H1 (cell line): ENCODE results near the gene GRK7. TPM values are rescaled to one million over a fixed set of nuclear protein-coding genes. Genes with fewer than 3 reads are reported as not detected.

Experiments used
- CTCF ChIA-PET: fragments of 300-600 bp; sonication (Branson Sonifier 250); formaldehyde crosslinking; loops from one replicate; lab custom pipeline; 2021; ENCODE audit not compliant: partially characterized antibody; lab: Charles Lee
- POLR2A ChIA-PET: fragments of 300-600 bp; sonication (Branson Sonifier 250); formaldehyde crosslinking; loops from one replicate; lab custom pipeline; 2021; ENCODE audit warnings: inconsistent platforms; ENCODE audit not compliant: partially characterized antibody; lab: Charles Lee
- DNase-seq, 2 experiments: peaks; one replicate each; pipeline versions ENCODE4 v3.0.0 to v3.0.0-alpha.2; 2010 to 2022; ENCODE audit warnings: low spot score in 2 of 2, low read depth in 1 of 2, mixed read lengths in 1 of 2
- FAIRE-seq: peaks from 2 replicates; lab custom pipeline; 2011; peaks lifted over from hg19 to GRCh38; lab: Jason Lieb, UNC
- H2AFZ ChIP-seq: 2 replicates; pipeline ENCODE4 v1.8.1; 2012; ENCODE audit warnings: low read length, inconsistent platforms
- H2AK5ac ChIP-seq: 2 replicates; pipeline ENCODE4 v1.6.1; 2013; ENCODE audit warnings: low read depth, low read length
- H2BK120ac ChIP-seq: replicated peaks from 2 replicates; pipeline ENCODE3; 2013; ENCODE audit warnings: low read depth, low read length, inconsistent platforms
- H2BK12ac ChIP-seq: 2 replicates; pipeline ENCODE4 v1.6.1; 2013; ENCODE audit warnings: low read depth, low read length
- H2BK15ac ChIP-seq: 2 replicates; pipeline ENCODE4 v1.6.1; 2013; ENCODE audit warnings: low read length
- H2BK20ac ChIP-seq: 2 replicates; pipeline ENCODE4 v1.6.1; 2013; ENCODE audit warnings: low read length
- H2BK5ac ChIP-seq: 2 replicates; pipeline ENCODE4 v1.6.1; 2013; ENCODE audit warnings: low read depth, low read length
- H3K14ac ChIP-seq: 2 replicates; pipeline ENCODE4 v1.6.1; 2013; ENCODE audit warnings: inconsistent platforms; ENCODE audit not compliant: insufficient read length
- H3K18ac ChIP-seq: 2 replicates; pipeline ENCODE4 v1.6.1; 2013; ENCODE audit warnings: low read length; ENCODE audit errors: extremely low read depth
- H3K23ac ChIP-seq: 2 replicates; pipeline ENCODE4 v1.6.1; 2013; ENCODE audit warnings: inconsistent platforms; ENCODE audit not compliant: insufficient read length
- H3K23me2 ChIP-seq: 2 replicates; pipeline ENCODE4 v1.6.1; 2013; ENCODE audit warnings: low read depth, low read length
- H3K27ac ChIP-seq: 2 replicates; pipeline ENCODE4 v1.6.1; 2011; ENCODE audit warnings: low read depth, low read length, inconsistent platforms
- H3K27me3 ChIP-seq, 4 experiments: replicated peaks in 1 of 4; 1 replicate in 1 of 4; 2 replicates in 3 of 4; pipeline versions ENCODE4 v1.6.1 to v1.8.1; 2011 to 2013; ENCODE audit warnings: low read length in 3 of 4, mild to moderate bottlenecking in 3 of 4, inconsistent platforms in 2 of 4, mixed read lengths in 2 of 4, moderate library complexity in 1 of 4; ENCODE audit not compliant: control insufficient read depth in 3 of 4, insufficient read depth in 3 of 4; ENCODE audit errors: extremely low read depth in 1 of 4
- H3K36me3 ChIP-seq, 4 experiments: 2 replicates each; pipeline versions ENCODE4 v1.6.1 to v1.8.1; 2011 to 2013; ENCODE audit warnings: mild to moderate bottlenecking in 4 of 4, low read length in 3 of 4, moderate library complexity in 2 of 4, control low read depth in 1 of 4, inconsistent platforms in 1 of 4; ENCODE audit not compliant: insufficient read depth in 4 of 4, control insufficient read depth in 2 of 4
- H3K4ac ChIP-seq: replicated peaks from 2 replicates; pipeline ENCODE3; 2013; ENCODE audit warnings: low read length, low read depth, mixed read lengths, inconsistent platforms; ENCODE audit not compliant: insufficient read length
- H3K4me1 ChIP-seq, 4 experiments: replicated peaks in 1 of 4; 1 replicate in 1 of 4; 2 replicates in 3 of 4; pipeline versions ENCODE4 v1.6.1 to v1.8.1; 2011 to 2013; ENCODE audit warnings: low read length in 3 of 4, inconsistent platforms in 2 of 4, mixed read lengths in 1 of 4; ENCODE audit not compliant: insufficient read depth in 4 of 4, control insufficient read depth in 3 of 4
- H3K4me2 ChIP-seq, 2 experiments: 2 replicates each; pipeline versions ENCODE4 v1.6.1 to v1.8.1; 2011 to 2013; ENCODE audit warnings: low read depth in 2 of 2, low read length in 2 of 2, control low read depth in 1 of 2, inconsistent platforms in 1 of 2, mild to moderate bottlenecking in 1 of 2; ENCODE audit not compliant: insufficient read depth in 1 of 2
- H3K4me3 ChIP-seq, 4 experiments: fragments of 200-600, 300-600 bp in 1 of 4; sonication (generic), shearing (Covaris generic), sonication (Bioruptor Twin) in 1 of 4; 2 replicates each; pipeline versions ENCODE4 v1.5.1 to v1.8.1; 2011 to 2016; ENCODE audit warnings: low read length in 4 of 4, low read depth in 3 of 4, control low read depth in 2 of 4, inconsistent platforms in 2 of 4, mild to moderate bottlenecking in 2 of 4, mixed read lengths in 1 of 4, moderate library complexity in 1 of 4; ENCODE audit not compliant: insufficient read depth in 2 of 4; ENCODE audit errors: extremely low read depth in 1 of 4
- H3K56ac ChIP-seq: replicated peaks from 2 replicates; pipeline ENCODE3; 2013; ENCODE audit warnings: low read depth, mild to moderate bottlenecking, mixed read lengths, low read length, inconsistent platforms; ENCODE audit not compliant: insufficient read length
- H3K79me1 ChIP-seq: 2 replicates; pipeline ENCODE4 v1.6.1; 2013; ENCODE audit warnings: low read depth, low read length, control low read depth
- H3K79me2 ChIP-seq, 2 experiments: 2 replicates each; pipeline versions ENCODE4 v1.6.1 to v1.8.1; 2012 to 2013; ENCODE audit warnings: low read length in 2 of 2, mild to moderate bottlenecking in 2 of 2, inconsistent platforms in 1 of 2; ENCODE audit not compliant: insufficient read depth in 2 of 2, control insufficient read depth in 1 of 2
- H3K9ac ChIP-seq, 4 experiments: replicated peaks in 1 of 4; 1 replicate in 1 of 4; 2 replicates in 3 of 4; pipeline versions ENCODE4 v1.6.1 to v1.8.1; 2011 to 2013; ENCODE audit warnings: low read depth in 3 of 4, low read length in 3 of 4, control low read depth in 2 of 4, mild to moderate bottlenecking in 2 of 4, moderate library complexity in 2 of 4, inconsistent platforms in 1 of 4; ENCODE audit errors: extremely low read depth in 1 of 4
- H3K9me3 ChIP-seq, 2 experiments: 2 replicates each; pipeline versions ENCODE4 v1.6.1 to v1.8.1; 2012 to 2013; ENCODE audit warnings: mild to moderate bottlenecking in 2 of 2, moderate library complexity in 2 of 2, control low read depth in 1 of 2, inconsistent platforms in 1 of 2, low read depth in 1 of 2, low read length in 1 of 2, mixed read lengths in 1 of 2; ENCODE audit not compliant: insufficient read depth in 2 of 2
- H4K20me1 ChIP-seq, 2 experiments: replicated peaks in 1 of 2; 2 replicates each; pipeline versions ENCODE3 to v1.8.1; 2011 to 2013; ENCODE audit warnings: inconsistent platforms in 2 of 2, low read length in 2 of 2, mild to moderate bottlenecking in 1 of 2; ENCODE audit not compliant: insufficient read depth in 2 of 2, control insufficient read depth in 1 of 2
- H4K5ac ChIP-seq: 2 replicates; pipeline ENCODE4 v1.6.1; 2013; ENCODE audit warnings: low read length, low read depth, mixed read lengths, inconsistent platforms; ENCODE audit not compliant: insufficient read length
- H4K8ac ChIP-seq: 2 replicates; pipeline ENCODE4 v1.8.0; 2013; ENCODE audit warnings: mild to moderate bottlenecking, moderate library complexity, low read length, inconsistent platforms; ENCODE audit not compliant: insufficient read depth; ENCODE audit errors: extremely low read depth
- H4K91ac ChIP-seq: replicated peaks from 2 replicates; pipeline ENCODE3; 2013; ENCODE audit warnings: low read length, mixed read lengths, inconsistent platforms; ENCODE audit not compliant: insufficient read length
- EP300 ChIP-seq, 2 experiments: IDR thresholded peaks; 1 replicate in 1 of 2; 2 replicates in 1 of 2; pipeline ENCODE4 v1.6.1; 2011 to 2012; ENCODE audit warnings: low read depth in 2 of 2, low read length in 2 of 2, mild to moderate bottlenecking in 2 of 2, borderline replicate concordance in 1 of 2, inconsistent platforms in 1 of 2, moderate library complexity in 1 of 2
- KDM1A ChIP-seq: fragments of 200-600, 300-600 bp; sonication (generic); IDR thresholded peaks from 2 replicates; pipeline ENCODE4 v1.7.1; 2016; ENCODE audit warnings: mild to moderate bottlenecking, low read length, borderline replicate concordance
- WGBS, 2 experiments: shearing (Covaris generic) in 1 of 2; methylation state at CpG; one replicate each; pipeline versions ENCODE4 v1.1.6 to v1.1.7; 2013 to 2015; ENCODE audit warnings: low lambda C conversion rate in 2 of 2, mixed read lengths in 2 of 2, inconsistent platforms in 1 of 2, low coverage in 1 of 2, missing lambda C conversion rate in 1 of 2; ENCODE audit not compliant: insufficient replicate concordance in 2 of 2, insufficient coverage in 1 of 2, insufficient read length in 1 of 2; ENCODE audit errors: extremely low coverage in 1 of 2, missing lambda C conversion rate in 1 of 2; 5-methylcytosine and 5-hydroxymethylcytosine counted together
- polyA plus RNA-seq, 7 experiments: library from polyadenylated mRNA; depleted of rRNA in 3 of 7; stranded (reverse) in 5 of 7; unstranded in 2 of 7; fragments of >200 nt in 5 of 7; fragments of 200-250 nt in 2 of 7; gene quantifications; 1 replicate in 5 of 7; 2 replicates in 1 of 7; 4 replicates in 1 of 7; pipeline versions ENCODE4 v1.2.1 to v1.2.3, GENCODE V29; 2011 to 2013; ENCODE audit warnings: missing spikeins in 2 of 7, mixed read lengths in 2 of 7
- total RNA-seq: library from RNA; stranded (reverse); fragmentation: NEBNext Ultra II Directional; extraction: Animal tissue kit (Norgen Biotek cat#: 25700); gene quantifications from 2 replicates; pipeline ENCODE4 v1.2.1, GENCODE V29; 2021
- TF ChIP-seq, protein P1 (sequence below): IDR thresholded peaks from 2 replicates; pipeline ENCODE4 v1.6.1; 2012; ENCODE audit warnings: low read length, inconsistent platforms

The GRK7 gene
- total and polyA plus RNA-seq, 2 of the 8 experiments (the other 6 are each of a cell fraction or from before 2014, with no cell fraction given): not detected

GRCh38 chr3:141764045-141764444 is 837 bp downstream of the GRK7 start:
- H2BK20ac ChIP-seq: no peak overlapping the region
- H3K4ac ChIP-seq: no peak overlapping the region
- no peak overlapping the region for H2AFZ ChIP-seq
- H4K5ac ChIP-seq: no peak overlapping the region
- H3K79me2 ChIP-seq: no peaks in the 10 kb centered on the region
- H3K4me1 ChIP-seq: no peaks in the 10 kb centered on the region
- DNase-seq (no peak), FAIRE-seq (no peak)
- no peak overlapping the region for H3K56ac ChIP-seq
- ChIA-PET CTCF (interaction anchor here (0.8 to 2.6 kb wide), 4 partner anchors 19 to 29 kb away, joined by 3 to 7 read pairs (median 6); no protein-coding TSS in a partner anchor), POLR2A (no interaction called here)
- 87% methylated on average over 2 of the region's 2 CpGs; no CpG with 5 or more reads in 1 of the 2 experiments for WGBS, 2 experiments
- H3K14ac ChIP-seq: no peak overlapping the region
- no peak overlapping the region for H3K18ac ChIP-seq
- peak overlapping the region; percentile 83; the same call in 1 of the 2 replicates for H2BK15ac ChIP-seq
- H2BK120ac ChIP-seq: no peak overlapping the region
- no peak overlapping the region for H4K8ac ChIP-seq
- TF ChIP-seq KDM1A (no peak), EP300 (IDR thresholded peaks at IDR 0.05; ENCODE audit: borderline replicate concordance in 1 of 2, low read depth in 2 of 2, low read length in 2 of 2) (no peak)
- TF ChIP-seq, protein P1, sequence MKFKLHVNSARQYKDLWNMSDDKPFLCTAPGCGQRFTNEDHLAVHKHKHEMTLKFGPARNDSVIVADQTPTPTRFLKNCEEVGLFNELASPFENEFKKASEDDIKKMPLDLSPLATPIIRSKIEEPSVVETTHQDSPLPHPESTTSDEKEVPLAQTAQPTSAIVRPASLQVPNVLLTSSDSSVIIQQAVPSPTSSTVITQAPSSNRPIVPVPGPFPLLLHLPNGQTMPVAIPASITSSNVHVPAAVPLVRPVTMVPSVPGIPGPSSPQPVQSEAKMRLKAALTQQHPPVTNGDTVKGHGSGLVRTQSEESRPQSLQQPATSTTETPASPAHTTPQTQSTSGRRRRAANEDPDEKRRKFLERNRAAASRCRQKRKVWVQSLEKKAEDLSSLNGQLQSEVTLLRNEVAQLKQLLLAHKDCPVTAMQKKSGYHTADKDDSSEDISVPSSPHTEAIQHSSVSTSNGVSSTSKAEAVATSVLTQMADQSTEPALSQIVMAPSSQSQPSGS: no peak
- no peak overlapping the region for H3K9ac ChIP-seq
- H3K4me2 ChIP-seq: no peak overlapping the region
- no peak overlapping the region for H3K4me3 ChIP-seq
- H2AK5ac ChIP-seq: 0 out of 2 replicates have a peak overlapping the region, but pooled peaks have one; percentile 39
- no peaks in the 10 kb centered on the region; the same call in 1 of the 2 replicates for H3K79me1 ChIP-seq
- no peak overlapping the region for H2BK12ac ChIP-seq
- H4K91ac ChIP-seq: no peak overlapping the region
- no peaks in the 10 kb centered on the region for H4K20me1 ChIP-seq
- no peak overlapping the region for H3K23ac ChIP-seq
- peaks cover 4 to 5% of the 10 kb centered on the region in 2 experiments; a peak in 1 of 4 replicates for H3K9me3 ChIP-seq
- H3K27ac ChIP-seq: no peak overlapping the region
- 0 out of 2 replicates have a peak, but pooled peaks cover 2% of the 10 kb centered on the region for H3K23me2 ChIP-seq
- no peaks in the 10 kb centered on the region for H3K36me3 ChIP-seq
- no peaks in the 10 kb centered on the region; a peak in 2 of 7 replicates for H3K27me3 ChIP-seq
- 0 out of 2 replicates have a peak overlapping the region, but pooled peaks have one; percentile 9 for H2BK5ac ChIP-seq
